SU-DHL-6 (cell line): ENCODE data around the gene SRSF1.

Source experiments
- H2AFZ ChIP-seq: fragments of 200-600 bp; sonication (generic); 2 replicates; pipeline ENCODE4 v1.6.1; 2014; ENCODE audit warnings: low read depth, mild to moderate bottlenecking, moderate library complexity, mixed read lengths, antibody characterized with exemption, low read length; ENCODE audit not compliant: severe bottlenecking
- H3F3A ChIP-seq: fragments of 200-600 bp; shearing (Covaris generic); 2 replicates; pipeline ENCODE4 v1.6.0; 2016; ENCODE audit warnings: antibody characterized with exemption, mild to moderate bottlenecking; ENCODE audit not compliant: insufficient read depth
- H3K27ac ChIP-seq: fragments of 200-600 bp; sonication (generic); 2 replicates; pipeline ENCODE4 v1.5.1; 2016; ENCODE audit warnings: low read depth, mild to moderate bottlenecking, low read length, moderate library complexity, mixed read lengths
- H3K27me3 ChIP-seq: fragments of 200-600 bp; sonication (generic), shearing (Covaris generic); 2 replicates; pipeline ENCODE4 v1.6.0; 2014; ENCODE audit warnings: mild to moderate bottlenecking, low read length
- H3K36me3 ChIP-seq: fragments of 200-600 bp; sonication (generic); 2 replicates; pipeline ENCODE4 v1.6.1; 2014; ENCODE audit warnings: mild to moderate bottlenecking, low read length, mixed read lengths
- H3K4me2 ChIP-seq: fragments of 300-600, 200-600 bp; shearing (Covaris generic), sonication (generic); 2 replicates; pipeline ENCODE4 v1.6.0; 2014; ENCODE audit warnings: low read length, low read depth, mild to moderate bottlenecking; ENCODE audit not compliant: poor library complexity, severe bottlenecking
- H3K4me3 ChIP-seq: fragments of 200-600 bp; sonication (generic); 2 replicates; pipeline ENCODE4 v1.5.1; 2014; ENCODE audit warnings: antibody characterized with exemption, low read length, mild to moderate bottlenecking, mixed read lengths; ENCODE audit not compliant: insufficient read depth, poor library complexity, severe bottlenecking
- H3K79me2 ChIP-seq: fragments of 200-600 bp; sonication (generic); 2 replicates; pipeline ENCODE4 v1.6.1; 2014; ENCODE audit warnings: mild to moderate bottlenecking, low read length, moderate library complexity; ENCODE audit not compliant: insufficient read depth
- H3K9ac ChIP-seq: fragments of 200-600 bp; sonication (generic); 2 replicates; pipeline ENCODE4 v1.7.0; 2014; ENCODE audit warnings: mild to moderate bottlenecking, low read length
- H3K9me2 ChIP-seq: fragments of 200-600 bp; sonication (generic); replicated peaks from 2 replicates; pipeline ENCODE4 v1.6.1; 2014; ENCODE audit warnings: low read length; ENCODE audit not compliant: insufficient read depth
- H3K9me3 ChIP-seq: fragments of 200-600 bp; sonication (generic); 2 replicates; pipeline ENCODE4 v1.6.1; 2014; ENCODE audit warnings: low read length, mixed read lengths; ENCODE audit not compliant: insufficient read depth
- H4K20me1 ChIP-seq: fragments of 200-600 bp; sonication (generic); 2 replicates; pipeline ENCODE4 v1.6.1; 2014; ENCODE audit warnings: low read depth, mild to moderate bottlenecking, antibody characterized with exemption, low read length, moderate library complexity, mixed read lengths
- EZH2phosphoT487 ChIP-seq: fragments of 200-600 bp; sonication (generic), shearing (Covaris generic); conservative IDR thresholded peaks from 2 replicates; pipeline ENCODE4 v1.6.1; 2018; ENCODE audit warnings: mild to moderate bottlenecking, antibody characterized with exemption, low read length, moderate library complexity, mixed read lengths
- TF ChIP-seq, protein P1 (sequence below): fragments of 200-600 bp; sonication (generic); IDR thresholded peaks from one replicate; pipeline ENCODE4 v1.5.1; 2017; ENCODE audit warnings: antibody characterized with exemption, mild to moderate bottlenecking, low read length, moderate library complexity; ENCODE audit not compliant: insufficient read depth, poor library complexity, severe bottlenecking

The SRSF1 gene

DNA sequence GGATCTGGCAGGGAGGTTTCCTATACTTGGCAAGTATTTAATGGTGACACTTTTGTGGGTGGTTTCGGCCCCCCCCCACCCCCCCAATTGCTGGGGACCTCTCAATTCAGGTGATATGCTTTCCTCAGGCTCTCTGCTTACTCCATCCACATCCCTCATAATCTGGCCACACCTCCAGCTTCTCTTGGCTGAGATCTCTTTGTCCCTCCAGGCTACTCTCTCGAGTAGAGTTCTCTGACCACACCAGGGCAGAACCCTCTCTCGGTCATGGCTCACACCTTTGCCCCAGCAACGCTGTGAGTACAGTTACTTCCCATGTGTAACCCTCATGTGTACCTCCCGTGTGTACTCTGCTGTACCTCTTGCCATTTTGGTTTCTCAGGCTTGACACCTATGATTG is 34.1 kb upstream of the SRSF1 start:
- Histone ChIP-seq H3K27me3 (no peaks in the 10 kb centered on the region), H3K36me3 (no peaks in the 10 kb centered on the region), H3K4me3 (no peak overlapping the region), H3K27ac (no peak overlapping the region), H3K79me2 (no peaks in the 10 kb centered on the region), H3K9me2 (no peaks in the 10 kb centered on the region), H2AFZ (no peak overlapping the region), H3F3A (no peaks in the 10 kb centered on the region), H3K9me3 (no peaks in the 10 kb centered on the region), H4K20me1 (no peaks in the 10 kb centered on the region), H3K4me2 (no peak overlapping the region), H3K9ac (no peak overlapping the region)
- TF ChIP-seq EZH2phosphoT487 = no peak
- TF ChIP-seq, protein P1, sequence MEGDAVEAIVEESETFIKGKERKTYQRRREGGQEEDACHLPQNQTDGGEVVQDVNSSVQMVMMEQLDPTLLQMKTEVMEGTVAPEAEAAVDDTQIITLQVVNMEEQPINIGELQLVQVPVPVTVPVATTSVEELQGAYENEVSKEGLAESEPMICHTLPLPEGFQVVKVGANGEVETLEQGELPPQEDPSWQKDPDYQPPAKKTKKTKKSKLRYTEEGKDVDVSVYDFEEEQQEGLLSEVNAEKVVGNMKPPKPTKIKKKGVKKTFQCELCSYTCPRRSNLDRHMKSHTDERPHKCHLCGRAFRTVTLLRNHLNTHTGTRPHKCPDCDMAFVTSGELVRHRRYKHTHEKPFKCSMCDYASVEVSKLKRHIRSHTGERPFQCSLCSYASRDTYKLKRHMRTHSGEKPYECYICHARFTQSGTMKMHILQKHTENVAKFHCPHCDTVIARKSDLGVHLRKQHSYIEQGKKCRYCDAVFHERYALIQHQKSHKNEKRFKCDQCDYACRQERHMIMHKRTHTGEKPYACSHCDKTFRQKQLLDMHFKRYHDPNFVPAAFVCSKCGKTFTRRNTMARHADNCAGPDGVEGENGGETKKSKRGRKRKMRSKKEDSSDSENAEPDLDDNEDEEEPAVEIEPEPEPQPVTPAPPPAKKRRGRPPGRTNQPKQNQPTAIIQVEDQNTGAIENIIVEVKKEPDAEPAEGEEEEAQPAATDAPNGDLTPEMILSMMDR = no peak

DNA sequence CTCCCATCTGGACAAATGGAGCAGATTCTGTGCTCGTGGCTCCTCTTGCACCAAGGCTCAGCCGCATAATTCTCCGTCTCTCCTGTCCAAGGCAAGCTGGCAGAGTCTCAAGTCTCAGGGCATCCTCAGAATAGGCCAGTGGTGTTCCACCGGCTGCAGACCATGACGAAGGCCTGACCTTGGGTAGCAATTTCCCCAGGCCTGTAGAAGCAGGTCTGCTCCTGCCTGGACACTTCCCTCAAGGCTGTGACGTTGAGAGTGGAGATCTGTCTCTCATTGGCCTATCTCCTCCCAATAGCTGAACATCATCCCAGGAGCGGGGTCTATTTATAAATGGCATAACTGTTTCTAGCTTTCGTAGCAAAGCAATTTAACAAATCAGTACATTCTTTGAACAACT is 33.3 kb upstream of the SRSF1 start:
- no peaks in the 10 kb centered on the region for H3F3A ChIP-seq
- H4K20me1 ChIP-seq = no peaks in the 10 kb centered on the region
- TF ChIP-seq EZH2phosphoT487 = no peak
- TF ChIP-seq, protein P1 = no peak
- no peak overlapping the region for H3K4me2 ChIP-seq
- no peaks in the 10 kb centered on the region for H3K9me2 ChIP-seq
- no peaks in the 10 kb centered on the region for H3K79me2 ChIP-seq
- H3K36me3 ChIP-seq = no peaks in the 10 kb centered on the region
- H2AFZ ChIP-seq = no peak overlapping the region
- H3K9ac ChIP-seq = no peak overlapping the region
- H3K4me3 ChIP-seq = no peak overlapping the region
- H3K27ac ChIP-seq = no peak overlapping the region
- no peaks in the 10 kb centered on the region for H3K27me3 ChIP-seq
- no peaks in the 10 kb centered on the region for H3K9me3 ChIP-seq

DNA sequence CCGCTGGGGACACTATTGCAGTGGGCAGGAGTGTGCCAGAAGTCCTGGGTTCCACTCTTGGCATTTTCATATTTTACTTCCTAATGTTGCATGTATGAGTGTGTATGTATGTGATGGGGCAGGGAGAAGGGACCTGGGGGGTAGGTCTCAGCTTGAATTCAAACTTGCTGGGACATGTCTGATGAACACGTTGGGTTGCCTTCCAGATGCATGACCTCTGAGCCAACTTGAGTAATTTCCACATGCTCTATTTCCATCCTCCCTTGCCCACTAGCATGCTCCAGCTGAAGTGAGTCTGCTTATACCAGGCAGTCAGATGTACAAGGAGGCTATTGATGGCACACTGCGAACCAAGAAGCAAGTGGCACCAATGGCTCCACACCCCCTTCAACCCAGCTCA is 32.9 kb upstream of the SRSF1 start:
- Histone ChIP-seq H3K27me3 (no peaks in the 10 kb centered on the region), H4K20me1 (no peaks in the 10 kb centered on the region), H3K4me3 (no peak overlapping the region), H3K36me3 (no peaks in the 10 kb centered on the region), H3F3A (no peaks in the 10 kb centered on the region), H3K9me2 (no peaks in the 10 kb centered on the region), H3K79me2 (no peaks in the 10 kb centered on the region), H3K4me2 (no peak overlapping the region), H2AFZ (no peak overlapping the region), H3K9me3 (no peaks in the 10 kb centered on the region), H3K27ac (no peak overlapping the region), H3K9ac (no peak overlapping the region)
- TF ChIP-seq EZH2phosphoT487 = no peak
- TF ChIP-seq, protein P1 = no peak
